ENCODE results near the gene ZBTB9.

DNA sequence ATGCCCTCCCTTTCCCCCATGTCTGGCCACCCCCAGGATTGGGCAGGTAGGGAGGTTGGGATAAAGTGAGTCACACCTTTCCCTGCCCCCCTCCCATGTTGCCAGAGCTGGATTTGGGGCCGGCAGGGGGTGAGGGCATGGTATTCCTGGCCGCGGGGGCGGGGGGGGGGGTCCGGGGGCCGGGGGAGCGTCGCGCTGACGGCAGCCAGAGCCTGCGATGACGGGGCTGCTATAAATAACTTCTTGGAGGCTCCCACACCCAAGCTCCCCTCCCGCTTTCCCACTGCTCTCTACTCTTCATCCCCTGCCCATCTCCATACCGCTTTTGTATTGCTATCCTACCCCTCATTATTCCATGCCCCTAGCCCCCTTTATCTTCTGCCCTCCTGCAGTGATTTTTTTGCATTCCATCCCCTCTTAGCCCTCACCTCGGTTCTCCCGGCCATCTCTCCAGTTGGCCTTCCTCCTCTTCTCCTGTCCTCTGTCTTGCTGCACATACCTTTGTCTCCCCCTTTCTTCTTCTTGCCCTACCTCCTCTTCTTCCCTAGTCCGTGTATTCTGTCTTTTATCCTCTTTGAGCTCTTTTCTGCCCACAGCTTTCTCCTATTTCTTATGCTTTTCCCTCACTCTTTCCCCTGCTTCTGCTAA lies 20.7 kb upstream of the ZBTB9 start:
- TF ChIP-seq, protein P1, sequence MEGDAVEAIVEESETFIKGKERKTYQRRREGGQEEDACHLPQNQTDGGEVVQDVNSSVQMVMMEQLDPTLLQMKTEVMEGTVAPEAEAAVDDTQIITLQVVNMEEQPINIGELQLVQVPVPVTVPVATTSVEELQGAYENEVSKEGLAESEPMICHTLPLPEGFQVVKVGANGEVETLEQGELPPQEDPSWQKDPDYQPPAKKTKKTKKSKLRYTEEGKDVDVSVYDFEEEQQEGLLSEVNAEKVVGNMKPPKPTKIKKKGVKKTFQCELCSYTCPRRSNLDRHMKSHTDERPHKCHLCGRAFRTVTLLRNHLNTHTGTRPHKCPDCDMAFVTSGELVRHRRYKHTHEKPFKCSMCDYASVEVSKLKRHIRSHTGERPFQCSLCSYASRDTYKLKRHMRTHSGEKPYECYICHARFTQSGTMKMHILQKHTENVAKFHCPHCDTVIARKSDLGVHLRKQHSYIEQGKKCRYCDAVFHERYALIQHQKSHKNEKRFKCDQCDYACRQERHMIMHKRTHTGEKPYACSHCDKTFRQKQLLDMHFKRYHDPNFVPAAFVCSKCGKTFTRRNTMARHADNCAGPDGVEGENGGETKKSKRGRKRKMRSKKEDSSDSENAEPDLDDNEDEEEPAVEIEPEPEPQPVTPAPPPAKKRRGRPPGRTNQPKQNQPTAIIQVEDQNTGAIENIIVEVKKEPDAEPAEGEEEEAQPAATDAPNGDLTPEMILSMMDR (IDR thresholded peaks at IDR 0.05 in 8 of 11, conservative IDR thresholded peaks at IDR 0.05 in 3 of 11): no peak
- TF ChIP-seq POLR2A (IDR thresholded peaks at IDR 0.05): no peak
- TF ChIP-seq POLR2AphosphoS5 (IDR thresholded peaks at IDR 0.05): no peak
